IPS DF 4.7 (cell line): ENCODE results near the gene BRPF1.
"Not testable (repeated sequence)": the region's sequence is repeated elsewhere in the genome, so short reads cannot be mapped to it uniquely, and the experiment has no call there.

Experiments
- DNase-seq: peaks from one replicate; pipeline ENCODE4 v3.0.0-alpha.2; 2013; ENCODE audit warnings: low spot score; ENCODE audit errors: extremely low read depth

Gene BRPF1

GRCh38 chr3:9769012-9769411 lies 37.5 kb downstream of the BRPF1 start:
- DNase-seq = no peak

GRCh38 chr3:9769426-9770275 lies 38.1 kb downstream of the BRPF1 start, which contains the start of gene CAMK1:
TSS of gene CAMK1 (minus strand) at chr3:9769947. CDS start at chr3:9767749, 2,198 bp downstream.
- DNase-seq = no peak

GRCh38 chr3:9770276-9770812 lies 38.8 kb downstream of the BRPF1 start:
- no peak for DNase-seq

GRCh38 chr3:9771007-9771406 lies 39.5 kb downstream of the BRPF1 start:
- DNase-seq = not testable (repeated sequence)

- DNase-seq = no peak
Measured at GRCh38 chr3:9776896-9777693, 45.6 kb downstream of the BRPF1 start.

- no peak for DNase-seq
Measured at GRCh38 chr3:9777694-9778021, 46.1 kb downstream of the BRPF1 start.

- no peak for DNase-seq
Measured at GRCh38 chr3:9778143-9779074, 46.9 kb downstream of the BRPF1 start.

- no peak for DNase-seq
Measured at GRCh38 chr3:9779075-9779593, 47.6 kb downstream of the BRPF1 start.

GRCh38 chr3:9779721-9780457 lies 48.4 kb downstream of the BRPF1 start:
- DNase-seq = no peak

GRCh38 chr3:9780458-9780812 lies 48.9 kb downstream of the BRPF1 start:
- no peak for DNase-seq

- DNase-seq = no peak
Measured at GRCh38 chr3:9780910-9781309, 49.4 kb downstream of the BRPF1 start.

GRCh38 chr3:9781551-9781950 lies 50.0 kb downstream of the BRPF1 start:
- no peak for DNase-seq

GRCh38 chr3:9781978-9782603 lies 50.6 kb downstream of the BRPF1 start:
- DNase-seq = no peak

- no peak for DNase-seq
Measured at GRCh38 chr3:9782770-9783169, 51.2 kb downstream of the BRPF1 start.

- DNase-seq = no peak
Measured at GRCh38 chr3:9783954-9784353, 52.4 kb downstream of the BRPF1 start.

GRCh38 chr3:9784965-9785364 lies 53.4 kb downstream of the BRPF1 start:
- no peak for DNase-seq

GRCh38 chr3:9785602-9786001 lies 54.1 kb downstream of the BRPF1 start:
- no peak for DNase-seq

GRCh38 chr3:9786209-9786739 lies 54.7 kb downstream of the BRPF1 start:
- no peak for DNase-seq

GRCh38 chr3:9786825-9787669 lies 55.5 kb downstream of the BRPF1 start:
- DNase-seq = no peak
